Measurements from ENCODE around the gene FMN1. TPM values are rescaled to one million over a fixed set of nuclear protein-coding genes. Genes with fewer than 3 reads are reported as not detected.

Gene FMN1
- total and polyA plus RNA-seq, 2 of the 8 experiments (the other 6 are each of a cell fraction or from before 2014, with no cell fraction given) = 0.27 to 3.7 TPM

DNA sequence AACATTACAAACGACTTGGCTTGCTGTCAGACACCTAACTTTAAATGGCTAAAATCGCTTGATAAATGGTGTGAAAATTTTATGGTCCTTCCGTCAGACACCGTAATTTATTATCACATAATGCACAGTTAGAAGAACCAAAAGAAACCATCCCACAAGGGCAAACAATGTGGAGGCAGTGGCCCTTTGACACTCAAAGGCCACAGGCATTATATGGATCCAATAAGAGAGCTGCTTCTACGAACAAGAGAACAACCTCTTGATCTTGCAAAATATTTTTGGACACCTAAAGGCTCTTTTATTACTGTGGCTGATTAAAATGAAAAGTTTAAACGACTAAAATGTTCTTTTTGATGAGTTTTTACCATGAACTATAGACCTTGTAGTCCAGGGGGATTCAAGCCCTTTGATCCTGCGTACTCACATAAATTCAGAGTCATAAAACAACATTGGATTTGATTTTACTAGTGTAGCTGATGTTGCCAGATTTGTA lies 202.8 kb downstream of the FMN1 start:
- H3K4me1 ChIP-seq (replicated peaks in 1 of 4; ENCODE audit: control insufficient read depth in 3 of 4, insufficient read depth in 4 of 4, low read length in 3 of 4) = no peaks in the 10 kb centered on the region; a peak in 1 of 7 replicates
- H3K23me2 ChIP-seq (ENCODE audit: low read depth, low read length) = no peaks in the 10 kb centered on the region
- no peak overlapping the region for H2BK12ac ChIP-seq (ENCODE audit: low read depth, low read length)

More for the DNA sequence above, 202.8 kb downstream of the FMN1 start:
- H4K91ac ChIP-seq (replicated peaks; ENCODE audit: insufficient read length, low read length) = no peak overlapping the region
- H3K14ac ChIP-seq (ENCODE audit: insufficient read length) = no peak overlapping the region
- no peak overlapping the region for H3K18ac ChIP-seq (ENCODE audit: extremely low read depth, low read length)
- ChIA-PET CTCF (ENCODE audit: partially characterized antibody) (interaction anchor here (0.6 to 0.9 kb wide), 3 partner anchors 35 to 143 kb away, joined by 3 to 4 read pairs (median 4); no protein-coding TSS in a partner anchor), POLR2A (ENCODE audit: partially characterized antibody) (no interaction called here)
- no peak overlapping the region for H2AK5ac ChIP-seq (ENCODE audit: low read depth, low read length)
- H2BK20ac ChIP-seq (ENCODE audit: low read length) = no peak overlapping the region
- no peak for DNase-seq (ENCODE audit: low read depth in 1 of 2, low spot score in 2 of 2)
- no peak for FAIRE-seq
- no peak overlapping the region for H3K23ac ChIP-seq (ENCODE audit: insufficient read length)
- WGBS, 2 experiments (ENCODE audit: extremely low coverage in 1 of 2, insufficient coverage in 1 of 2, insufficient read length in 1 of 2, insufficient replicate concordance in 2 of 2, low coverage in 1 of 2, low lambda C conversion rate in 2 of 2, missing lambda C conversion rate in 1 of 2) = 91% methylated on average over 7 of the region's 7 CpGs; no CpG with 5 or more reads in 1 of the 2 experiments
- H3K56ac ChIP-seq (replicated peaks; ENCODE audit: insufficient read length, low read depth, low read length) = no peak overlapping the region
- H4K20me1 ChIP-seq (replicated peaks in 1 of 2; ENCODE audit: control insufficient read depth in 1 of 2, insufficient read depth in 2 of 2, low read length in 2 of 2) = no peaks in the 10 kb centered on the region
- no peak overlapping the region for H4K5ac ChIP-seq (ENCODE audit: insufficient read length, low read depth, low read length)
- H3K79me2 ChIP-seq (ENCODE audit: control insufficient read depth in 1 of 2, insufficient read depth in 2 of 2, low read length in 2 of 2) = no peaks in the 10 kb centered on the region
- no peaks in the 10 kb centered on the region for H3K27me3 ChIP-seq (replicated peaks in 1 of 4; ENCODE audit: control insufficient read depth in 3 of 4, extremely low read depth in 1 of 4, insufficient read depth in 3 of 4, low read length in 3 of 4)
- no peak overlapping the region for H2BK5ac ChIP-seq (ENCODE audit: low read depth, low read length)
- H3K79me1 ChIP-seq (ENCODE audit: low read depth, low read length) = no peaks in the 10 kb centered on the region
- no peak overlapping the region for H2AFZ ChIP-seq (ENCODE audit: low read length)
- H3K4me2 ChIP-seq (ENCODE audit: insufficient read depth in 1 of 2, low read depth in 2 of 2, low read length in 2 of 2) = no peak overlapping the region
- no peak overlapping the region for H2BK15ac ChIP-seq (ENCODE audit: low read length)
- H3K9me3 ChIP-seq (ENCODE audit: insufficient read depth in 2 of 2, low read depth in 1 of 2, low read length in 1 of 2) = no peaks in the 10 kb centered on the region
- H3K27ac ChIP-seq (ENCODE audit: low read depth, low read length) = no peak overlapping the region
- no peak overlapping the region for H4K8ac ChIP-seq (ENCODE audit: extremely low read depth, insufficient read depth, low read length)
- H3K4me3 ChIP-seq (ENCODE audit: extremely low read depth in 1 of 4, insufficient read depth in 2 of 4, low read depth in 3 of 4, low read length in 4 of 4) = no peak overlapping the region
- no peaks in the 10 kb centered on the region for H3K36me3 ChIP-seq (ENCODE audit: control insufficient read depth in 2 of 4, insufficient read depth in 4 of 4, low read length in 3 of 4)
- no peak overlapping the region for H2BK120ac ChIP-seq (replicated peaks; ENCODE audit: low read depth, low read length)
- no peak overlapping the region for H3K9ac ChIP-seq (replicated peaks in 1 of 4; ENCODE audit: extremely low read depth in 1 of 4, low read depth in 3 of 4, low read length in 3 of 4)
- no peak for TF ChIP-seq TBP (IDR thresholded peaks at IDR 0.05; ENCODE audit: low read depth, low read length)
- no peak overlapping the region for H3K4ac ChIP-seq (replicated peaks; ENCODE audit: insufficient read length, low read depth, low read length)
